RKO (cell line): Measurements from ENCODE around the gene CLNK.

ENCODE experiments used
- DNase-seq: peaks from one replicate; pipeline ENCODE4 v3.0.0-alpha.2; 2016; ENCODE audit warnings: low spot score

Gene CLNK

DNA sequence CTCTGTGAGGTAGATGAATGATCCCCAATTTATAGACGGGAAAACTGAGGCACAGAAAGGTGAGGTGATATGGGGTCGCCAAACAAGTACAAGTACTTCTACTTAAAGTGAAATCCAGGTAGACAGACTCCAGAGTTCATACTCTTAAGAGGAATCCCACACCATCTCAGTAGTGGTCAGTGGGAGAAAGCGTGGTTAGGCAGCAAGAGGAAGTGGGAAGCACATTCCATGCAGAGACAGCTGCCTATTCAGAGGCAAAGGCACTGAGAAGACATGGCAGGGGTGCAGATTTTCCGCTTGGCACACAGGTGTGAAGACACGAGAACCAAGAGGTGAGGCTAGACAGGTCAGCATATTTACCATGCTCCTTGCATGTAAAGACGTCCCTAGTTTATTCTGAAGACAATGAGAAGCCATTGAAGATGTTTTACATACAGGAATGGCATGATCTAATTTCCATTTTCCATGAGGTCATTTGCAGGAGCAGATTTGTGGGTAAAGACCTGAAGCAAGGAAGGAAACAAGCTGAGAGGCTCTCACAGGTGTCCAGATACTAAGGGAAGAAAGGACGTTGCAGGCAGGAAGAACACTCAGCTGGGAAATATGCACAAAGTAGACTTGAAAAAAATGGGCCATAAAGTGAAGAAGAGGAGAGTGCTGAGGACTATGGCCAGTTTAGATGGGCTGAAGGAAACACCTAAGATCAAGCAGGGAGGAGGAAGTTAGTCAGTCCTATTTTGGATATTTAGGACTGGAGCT is 17.3 kb upstream of the CLNK start:
- no peak for DNase-seq

- DNase-seq, result no peak
Measured at GRCh38 chr4:10701161-10701560, 16.6 kb upstream of the CLNK start.

DNA sequence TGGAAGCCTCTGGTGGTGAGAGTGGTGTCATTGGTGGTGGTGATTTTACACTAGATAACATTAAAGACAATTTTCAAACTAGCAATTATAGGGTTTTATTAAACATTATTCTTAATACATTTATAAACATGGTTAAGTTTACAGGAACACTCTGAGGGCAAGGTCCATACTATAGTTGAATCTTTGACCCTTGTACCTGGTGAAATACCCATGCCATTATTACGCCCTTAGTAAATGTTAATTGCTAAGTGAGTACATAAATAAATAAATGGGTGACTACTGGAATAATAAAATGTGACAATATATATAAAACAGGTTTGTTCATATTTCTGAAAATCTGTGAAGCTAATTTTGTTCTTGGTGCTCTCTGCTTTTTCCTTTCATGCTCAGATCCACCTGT is 13.6 kb upstream of the CLNK start:
- DNase-seq, result no peak

DNA sequence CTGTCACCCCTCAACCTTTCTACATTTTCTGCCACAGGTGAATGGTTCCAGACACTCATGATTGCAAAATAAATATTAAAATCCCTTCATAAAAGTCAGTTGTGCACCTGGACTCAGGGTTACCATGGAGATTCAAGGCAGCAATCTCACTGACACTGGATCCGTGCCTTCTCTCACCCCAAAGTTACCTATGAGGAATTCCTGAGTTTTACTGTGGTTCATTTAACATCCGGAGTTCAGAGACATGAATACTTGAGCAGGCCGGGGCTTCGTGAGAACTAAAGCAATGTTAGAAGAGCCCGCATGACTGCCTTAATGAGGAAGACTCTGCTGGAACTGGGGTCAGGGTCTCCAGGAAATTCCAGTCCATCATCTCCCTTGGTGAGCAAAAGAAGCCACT is 12.5 kb upstream of the CLNK start:
- DNase-seq, result no peak

DNA sequence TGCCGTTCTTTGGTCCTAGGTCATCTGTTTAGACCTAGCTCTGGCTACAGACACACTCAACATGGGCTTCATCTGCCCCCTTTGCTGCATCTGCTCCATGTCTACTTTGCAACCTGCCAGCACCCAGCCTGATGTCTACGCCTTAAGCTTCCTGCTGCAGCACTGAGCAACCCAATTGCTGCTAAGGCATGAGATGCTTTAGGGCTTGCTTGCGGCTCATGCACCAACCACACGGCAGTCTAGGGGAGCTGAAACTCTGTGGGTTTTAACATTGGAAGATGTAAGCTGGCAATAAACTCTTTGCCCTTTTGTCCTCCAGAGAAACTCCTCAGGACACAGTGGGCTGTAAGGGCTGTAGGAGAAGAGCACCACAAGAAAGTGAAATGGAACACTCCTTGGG is 11.7 kb upstream of the CLNK start:
- DNase-seq, result no peak

DNA sequence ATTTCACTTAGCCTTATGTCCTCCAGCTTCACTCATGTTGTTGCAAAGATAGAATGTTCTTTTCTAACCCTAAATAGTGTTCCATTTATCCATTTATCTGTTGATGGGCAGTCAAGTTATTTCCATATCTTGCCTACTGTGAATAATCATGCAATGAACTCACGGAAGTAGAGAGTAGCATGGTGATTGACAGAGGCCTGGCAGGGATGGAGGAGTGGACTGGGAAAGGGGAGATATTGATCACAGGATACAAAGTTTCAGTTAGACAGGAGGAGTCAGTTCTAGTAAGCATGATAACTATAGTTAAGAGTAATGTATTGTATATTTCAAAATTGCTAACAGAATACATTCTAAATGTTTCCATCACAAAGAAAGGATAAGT is 10.3 kb upstream of the CLNK start:
- DNase-seq, result no peak

DNA sequence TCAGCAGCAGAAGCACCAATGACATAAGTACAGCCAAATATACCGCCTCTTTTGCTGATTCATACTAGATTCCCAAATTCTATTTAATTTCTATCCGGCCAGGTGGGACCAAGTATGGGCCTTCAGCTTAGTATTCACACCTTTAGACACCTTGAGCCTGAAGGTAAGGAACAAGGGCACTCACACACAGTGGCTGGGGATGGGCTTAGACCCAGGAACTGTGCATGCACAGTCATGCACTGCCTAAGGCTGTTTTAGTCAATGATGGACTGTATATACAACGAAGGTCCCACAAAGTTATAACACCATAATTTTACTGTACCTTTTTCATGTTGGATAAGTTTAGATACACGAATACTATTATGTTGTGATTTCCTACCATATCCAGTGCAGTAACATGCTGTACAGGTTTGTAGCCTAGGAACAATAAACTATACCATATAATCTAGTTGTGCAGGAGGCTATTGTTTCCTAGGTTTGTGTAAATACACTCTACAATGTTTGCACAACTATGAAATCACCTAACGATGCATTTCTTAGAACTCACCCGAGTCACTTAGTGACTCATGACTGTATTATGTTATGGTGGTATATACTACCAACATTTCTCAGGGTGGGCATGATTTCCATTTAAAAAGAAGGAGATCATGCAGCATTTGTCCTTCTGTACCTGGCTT is 9.7 kb upstream of the CLNK start:
- no peak for DNase-seq

DNA sequence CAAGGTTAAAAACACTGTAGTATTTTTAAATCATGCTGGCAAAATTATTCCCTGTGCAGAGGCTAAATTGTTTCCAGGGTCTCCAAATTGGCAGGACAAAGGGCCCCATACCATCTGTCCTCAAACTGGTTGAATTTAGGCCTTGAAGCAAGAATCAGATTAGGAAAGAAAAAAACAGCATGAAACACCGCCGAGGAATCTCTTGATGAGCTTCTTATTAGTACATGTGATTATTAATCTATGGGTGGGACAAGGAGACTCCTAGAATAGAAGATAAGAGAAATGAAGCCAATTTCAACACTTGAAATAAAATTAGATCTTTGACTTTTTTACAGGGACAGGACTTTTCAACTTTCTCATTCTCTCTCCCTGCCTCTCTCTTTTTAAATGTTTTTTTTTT is 7.1 kb upstream of the CLNK start:
- DNase-seq, result no peak

DNA sequence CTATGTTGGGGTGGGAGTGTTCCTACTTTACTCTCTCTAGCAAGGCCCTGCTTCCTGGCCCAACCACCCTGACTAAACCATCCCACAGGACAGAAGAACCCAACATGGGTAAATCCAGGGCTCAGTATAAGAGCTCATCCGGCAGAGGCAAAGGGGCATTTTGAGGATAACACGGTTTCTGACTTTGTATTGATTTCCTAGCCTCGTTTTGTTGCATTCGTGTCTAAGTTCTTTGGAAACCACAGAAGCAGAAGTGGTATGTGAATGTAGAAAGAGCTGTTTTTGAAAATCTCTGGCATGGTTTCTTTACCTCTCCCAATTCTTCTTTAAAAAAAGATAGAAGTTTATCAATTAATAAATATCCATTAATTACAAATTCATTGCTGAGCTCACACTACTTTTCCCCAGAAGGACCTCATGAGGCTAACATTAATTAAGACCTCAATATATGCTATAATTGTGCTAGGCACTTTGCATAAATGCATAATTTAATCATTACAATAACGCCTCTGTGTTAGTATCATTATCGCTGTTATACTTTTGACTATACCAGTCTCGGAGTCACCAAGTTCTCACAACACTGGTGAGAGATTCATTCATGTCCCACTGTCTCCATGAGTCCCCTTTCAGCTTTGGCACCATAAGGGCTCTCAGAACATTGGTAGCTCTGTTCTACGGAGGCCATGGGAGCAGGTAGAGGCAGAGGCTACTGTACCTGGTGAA is 5.8 kb upstream of the CLNK start:
- no peak for DNase-seq

DNA sequence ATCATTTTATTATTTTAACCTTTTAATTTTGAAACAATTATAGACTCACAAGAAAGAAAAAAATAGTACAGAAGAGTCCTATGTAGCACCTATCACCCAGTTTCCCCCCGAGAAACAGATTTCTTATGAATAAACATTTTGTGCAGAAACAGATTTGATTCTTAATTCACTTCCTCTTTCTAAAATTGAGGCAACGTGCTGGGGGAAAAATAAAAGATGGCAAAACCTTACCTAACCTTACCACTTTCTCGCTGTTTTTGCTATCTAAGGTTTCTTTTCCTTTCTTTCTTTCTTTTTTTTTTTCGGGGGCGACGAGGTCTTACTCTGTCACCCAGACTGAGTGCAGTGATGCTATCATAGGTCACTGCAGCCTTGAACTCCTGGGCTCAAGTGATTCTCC is 4.3 kb upstream of the CLNK start:
- no peak for DNase-seq

GRCh38 chr4:10688022-10688421 is 3.5 kb upstream of the CLNK start:
- no peak for DNase-seq

- DNase-seq, result no peak
Measured at GRCh38 chr4:10687526-10687925, 3.0 kb upstream of the CLNK start.

DNA sequence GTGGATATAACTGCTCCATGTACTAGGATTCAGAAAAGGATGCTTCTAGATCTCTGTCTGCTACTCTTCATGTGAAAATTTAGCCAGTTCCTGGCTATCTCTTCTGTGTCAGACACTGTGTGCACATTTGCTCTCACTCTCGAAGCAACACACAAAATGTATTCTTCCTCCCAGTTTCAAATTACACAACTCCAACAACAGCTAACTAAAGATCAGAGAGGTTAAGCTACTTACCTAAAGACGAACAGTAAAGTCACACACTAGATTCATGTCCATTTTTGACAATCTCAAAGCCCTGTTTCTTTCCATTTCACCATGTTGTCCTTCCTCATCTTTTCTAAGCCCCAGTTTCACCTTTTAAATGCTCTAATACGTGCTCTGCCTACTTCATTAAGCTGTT is 2.2 kb downstream of the CLNK start:
- no peak for DNase-seq

- no peak for DNase-seq
Measured at GRCh38 chr4:10677796-10678497, 6.6 kb downstream of the CLNK start.

- no peak for DNase-seq
Measured at GRCh38 chr4:10673817-10674369, 10.7 kb downstream of the CLNK start.

DNA sequence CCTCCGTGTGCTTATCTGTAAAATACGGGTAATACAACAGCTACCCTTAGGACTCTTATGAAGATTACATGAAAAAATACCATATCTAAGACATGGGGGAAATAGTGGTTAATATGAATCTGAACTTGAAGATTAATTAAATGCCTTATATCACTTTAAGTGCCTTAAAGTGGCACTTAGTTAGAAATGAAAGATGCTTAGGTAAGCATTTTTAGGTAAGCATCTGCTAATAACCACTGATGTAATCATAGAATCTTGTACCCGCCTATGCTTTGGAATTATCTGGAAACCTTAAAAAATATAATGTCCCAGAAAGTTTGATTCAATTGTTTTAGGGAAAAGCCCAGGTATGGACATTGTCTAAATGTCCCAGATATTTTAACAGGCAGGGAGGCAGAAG is 12.2 kb downstream of the CLNK start:
- no peak for DNase-seq

GRCh38 chr4:10671799-10672198 is 12.8 kb downstream of the CLNK start:
- no peak for DNase-seq

DNA sequence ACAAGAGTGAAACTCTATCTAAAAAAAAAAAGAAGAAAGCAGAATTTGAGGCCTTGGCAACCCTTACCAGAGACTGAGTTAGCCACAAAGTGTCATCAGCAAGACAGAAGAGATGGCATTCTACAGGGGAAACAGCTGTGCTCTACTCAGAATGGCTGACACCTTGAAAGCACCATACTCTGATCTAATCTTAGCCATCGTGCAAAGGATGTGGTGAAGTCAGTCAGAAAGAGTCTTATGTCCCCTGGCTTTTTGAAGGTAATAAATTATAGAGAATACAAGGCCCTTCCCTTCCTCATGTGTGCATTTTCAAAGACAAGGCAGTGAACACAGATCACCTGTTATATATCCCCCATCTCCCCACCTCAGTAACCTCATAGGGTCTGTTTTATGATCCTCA is 13.2 kb downstream of the CLNK start:
- no peak for DNase-seq

GRCh38 chr4:10670321-10670720 is 14.2 kb downstream of the CLNK start:
- no peak for DNase-seq

GRCh38 chr4:10667701-10668326 is 16.8 kb downstream of the CLNK start:
- DNase-seq, result no peak

- DNase-seq, result no peak
Measured at GRCh38 chr4:10666616-10667015, 18.0 kb downstream of the CLNK start.

GRCh38 chr4:10664408-10664807 is 20.2 kb downstream of the CLNK start:
- DNase-seq, result no peak
